ENCODE data around the gene DNAAF5.

Gene DNAAF5

GRCh38 chr7:684416-684815 lies 42.1 kb upstream of the DNAAF5 start:
- TF ChIP-seq CTCF (conservative IDR thresholded peaks at IDR 0.05; ENCODE audit: low read depth, low read length) = no peak
- no peak overlapping the region for H3K4me3 ChIP-seq (ENCODE audit: low read length)
- no peak for DNase-seq (ENCODE audit: low read depth)

GRCh38 chr7:685540-685939 lies 41.0 kb upstream of the DNAAF5 start:
- DNase-seq (ENCODE audit: low read depth) = no peak
- H3K4me3 ChIP-seq (ENCODE audit: low read length) = no peak overlapping the region
- no peak for TF ChIP-seq CTCF (conservative IDR thresholded peaks at IDR 0.05; ENCODE audit: low read depth, low read length)

GRCh38 chr7:690478-691360 lies 35.8 kb upstream of the DNAAF5 start:
- DNase-seq (ENCODE audit: low read depth) = no peak
- no peak overlapping the region for H3K4me3 ChIP-seq (ENCODE audit: low read length)
- no peak for TF ChIP-seq CTCF (conservative IDR thresholded peaks at IDR 0.05; ENCODE audit: low read depth, low read length)

- no peak for DNase-seq (ENCODE audit: low read depth)
- no peak overlapping the region for H3K4me3 ChIP-seq (ENCODE audit: low read length)
- no peak for TF ChIP-seq CTCF (conservative IDR thresholded peaks at IDR 0.05; ENCODE audit: low read depth, low read length)
Measured at GRCh38 chr7:691361-692045, 35.0 kb upstream of the DNAAF5 start.

- no peak for TF ChIP-seq CTCF (conservative IDR thresholded peaks at IDR 0.05; ENCODE audit: low read depth, low read length)
- no peak overlapping the region for H3K4me3 ChIP-seq (ENCODE audit: low read length)
- no peak for DNase-seq (ENCODE audit: low read depth)
Measured at GRCh38 chr7:693280-693679, 33.2 kb upstream of the DNAAF5 start.

- DNase-seq (ENCODE audit: low read depth) = no peak
- TF ChIP-seq CTCF (conservative IDR thresholded peaks at IDR 0.05; ENCODE audit: low read depth, low read length) = no peak
- H3K4me3 ChIP-seq (ENCODE audit: low read length) = no peak overlapping the region
Measured at GRCh38 chr7:696426-696811, 30.1 kb upstream of the DNAAF5 start.

Data from retinal pigment epithelial cell (primary cell).